ENCODE data around the gene AAK1. TPM values are rescaled to one million over a fixed set of nuclear protein-coding genes. Genes with fewer than 3 reads are reported as not detected.

AAK1 gene
- total RNA-seq, 1 donor from 2014 or later, result 20.8 TPM

- H3K4me2 ChIP-seq, result no peak overlapping the region
- no peaks in the 10 kb centered on the region for H3K27me3 Mint-ChIP-seq (ENCODE audit: insufficient read depth, low read depth)
- H3K36me3 ChIP-seq, result no peaks in the 10 kb centered on the region
- no peak overlapping the region for H3K9ac ChIP-seq
- H3K27ac ChIP-seq, result no peak overlapping the region
- peaks cover 13% of the 10 kb centered on the region for H3K9me3 Mint-ChIP-seq
- H3K4me1 Mint-ChIP-seq, result no peaks in the 10 kb centered on the region
- no peaks in the 10 kb centered on the region for H3K27me3 ChIP-seq
- H4K20me1 ChIP-seq (ENCODE audit: low read depth), result no peaks in the 10 kb centered on the region
- TF ChIP-seq CTCF (IDR thresholded peaks at IDR 0.05) (no peak), EZH2phosphoT487 (IDR thresholded peaks at IDR 0.05) (no peak), EZH2 (IDR thresholded peaks at IDR 0.05) (no peak)
- H3K4me1 ChIP-seq, result no peaks in the 10 kb centered on the region
- no peak overlapping the region for H3K4me3 Mint-ChIP-seq
- no peaks in the 10 kb centered on the region for H3F3A ChIP-seq (ENCODE audit: low read depth)
- no peak overlapping the region for H2AFZ ChIP-seq (replicated peaks)
- H3K27ac Mint-ChIP-seq, result no peak overlapping the region
- no peak overlapping the region for H3K4me3 ChIP-seq
- H3K36me3 Mint-ChIP-seq, result peaks cover 33% of the 10 kb centered on the region
- no peaks in the 10 kb centered on the region for H3K79me2 ChIP-seq (ENCODE audit: low read depth)
- H3K9me3 ChIP-seq (ENCODE audit: low read depth), result no peaks in the 10 kb centered on the region
- DNase-seq (ENCODE audit: low spot score), result no peak
Observed at GRCh38 chr2:69544951-69545350, 98.6 kb downstream of the AAK1 start.

- H3K4me3 ChIP-seq, result no peak overlapping the region
- no peak overlapping the region for H2AFZ ChIP-seq (replicated peaks)
- TF ChIP-seq CTCF (IDR thresholded peaks at IDR 0.05), result no peak
- no peak for TF ChIP-seq EZH2 (IDR thresholded peaks at IDR 0.05)
- no peak for TF ChIP-seq EZH2phosphoT487 (IDR thresholded peaks at IDR 0.05)
- no peaks in the 10 kb centered on the region for H3K27me3 ChIP-seq
- no peaks in the 10 kb centered on the region for H3K27me3 Mint-ChIP-seq (ENCODE audit: insufficient read depth, low read depth)
- H3K9me3 ChIP-seq (ENCODE audit: low read depth), result no peaks in the 10 kb centered on the region
- no peak for DNase-seq (ENCODE audit: low spot score)
- H3K27ac Mint-ChIP-seq, result no peak overlapping the region
- H3K4me3 Mint-ChIP-seq, result no peak overlapping the region
- H3F3A ChIP-seq (ENCODE audit: low read depth), result no peaks in the 10 kb centered on the region
- no peaks in the 10 kb centered on the region for H4K20me1 ChIP-seq (ENCODE audit: low read depth)
- no peaks in the 10 kb centered on the region for H3K4me1 Mint-ChIP-seq
- H3K4me1 ChIP-seq, result no peaks in the 10 kb centered on the region
- no peak overlapping the region for H3K4me2 ChIP-seq
- H3K36me3 ChIP-seq, result no peaks in the 10 kb centered on the region
- H3K9ac ChIP-seq, result no peak overlapping the region
- no peaks in the 10 kb centered on the region for H3K79me2 ChIP-seq (ENCODE audit: low read depth)
- peaks cover 2% of the 10 kb centered on the region for H3K9me3 Mint-ChIP-seq
- H3K36me3 Mint-ChIP-seq, result peaks cover 34% of the 10 kb centered on the region
- H3K27ac ChIP-seq, result no peak overlapping the region
Observed at GRCh38 chr2:69539549-69539908, 104.0 kb downstream of the AAK1 start.

GRCh38 chr2:69538872-69539548 lies 104.5 kb downstream of the AAK1 start:
- Histone ChIP-seq H3K9me3 (ENCODE audit: low read depth) (no peaks in the 10 kb centered on the region), H3F3A (ENCODE audit: low read depth) (no peaks in the 10 kb centered on the region), H3K27me3 (no peaks in the 10 kb centered on the region), H3K4me3 (no peak overlapping the region), H3K9ac (no peak overlapping the region), H3K36me3 (no peaks in the 10 kb centered on the region), H3K79me2 (ENCODE audit: low read depth) (no peaks in the 10 kb centered on the region), H3K4me1 (no peaks in the 10 kb centered on the region), H2AFZ (replicated peaks) (no peak overlapping the region), H4K20me1 (ENCODE audit: low read depth) (no peaks in the 10 kb centered on the region), H3K4me2 (no peak overlapping the region), H3K27ac (no peak overlapping the region)
- no peak overlapping the region for H3K4me3 Mint-ChIP-seq
- no peak overlapping the region for H3K27ac Mint-ChIP-seq
- no peak for DNase-seq (ENCODE audit: low spot score)
- no peaks in the 10 kb centered on the region for H3K27me3 Mint-ChIP-seq (ENCODE audit: insufficient read depth, low read depth)
- H3K9me3 Mint-ChIP-seq, result peaks cover 2% of the 10 kb centered on the region
- no peaks in the 10 kb centered on the region for H3K4me1 Mint-ChIP-seq
- TF ChIP-seq EZH2phosphoT487 (IDR thresholded peaks at IDR 0.05), result no peak
- no peak for TF ChIP-seq EZH2 (IDR thresholded peaks at IDR 0.05)
- H3K36me3 Mint-ChIP-seq, result peaks cover 31% of the 10 kb centered on the region

- H3K9me3 Mint-ChIP-seq, result peaks cover 2% of the 10 kb centered on the region
Observed at GRCh38 chr2:69538249-69538648, 105.3 kb downstream of the AAK1 start.

More at GRCh38 chr2:69538249-69538648, 105.3 kb downstream of the AAK1 start:
- H3K4me3 Mint-ChIP-seq, result no peak overlapping the region
- H3K27ac ChIP-seq, result no peak overlapping the region
- H3K36me3 Mint-ChIP-seq, result peaks cover 33% of the 10 kb centered on the region
- no peaks in the 10 kb centered on the region for H3K36me3 ChIP-seq
- H3K27me3 Mint-ChIP-seq (ENCODE audit: insufficient read depth, low read depth), result no peaks in the 10 kb centered on the region
- DNase-seq (ENCODE audit: low spot score), result no peak
- no peaks in the 10 kb centered on the region for H3F3A ChIP-seq (ENCODE audit: low read depth)
- H2AFZ ChIP-seq (replicated peaks), result no peak overlapping the region
- H3K27me3 ChIP-seq, result no peaks in the 10 kb centered on the region
- H4K20me1 ChIP-seq (ENCODE audit: low read depth), result no peaks in the 10 kb centered on the region
- H3K9ac ChIP-seq, result no peak overlapping the region
- H3K4me1 ChIP-seq, result no peaks in the 10 kb centered on the region
- H3K27ac Mint-ChIP-seq, result no peak overlapping the region
- no peaks in the 10 kb centered on the region for H3K79me2 ChIP-seq (ENCODE audit: low read depth)
- no peak overlapping the region for H3K4me2 ChIP-seq
- TF ChIP-seq EZH2 (IDR thresholded peaks at IDR 0.05) (no peak), EZH2phosphoT487 (IDR thresholded peaks at IDR 0.05) (no peak), CTCF (IDR thresholded peaks at IDR 0.05) (no peak)
- no peak overlapping the region for H3K4me3 ChIP-seq
- H3K4me1 Mint-ChIP-seq, result no peaks in the 10 kb centered on the region
- H3K9me3 ChIP-seq (ENCODE audit: low read depth), result no peaks in the 10 kb centered on the region

All from neural progenitor cell (in vitro differentiated cells).